H1 (cell line): ENCODE measurements around the gene TMCC1. TPM values are rescaled to one million over a fixed set of nuclear protein-coding genes. Genes with fewer than 3 reads are reported as not detected.

Source experiments
- SIN3A ChIP-seq, 2 experiments: IDR thresholded peaks in 1 of 2; conservative IDR thresholded peaks in 1 of 2; 2 replicates each; pipeline ENCODE4 v1.6.1; 2011 to 2012; ENCODE audit warnings: low read length in 2 of 2, improper control_type of control experiment in 1 of 2, low read depth in 1 of 2, mild to moderate bottlenecking in 1 of 2
- polyA plus RNA-seq, 7 experiments: library from polyadenylated mRNA; depleted of rRNA in 3 of 7; stranded (reverse) in 5 of 7; unstranded in 2 of 7; fragments of >200 nt in 5 of 7; fragments of 200-250 nt in 2 of 7; gene quantifications; 1 replicate in 5 of 7; 2 replicates in 1 of 7; 4 replicates in 1 of 7; pipeline versions ENCODE4 v1.2.1 to v1.2.3, GENCODE V29; 2011 to 2013; ENCODE audit warnings: missing spikeins in 2 of 7, mixed read lengths in 2 of 7
- total RNA-seq: library from RNA; stranded (reverse); fragmentation: NEBNext Ultra II Directional; extraction: Animal tissue kit (Norgen Biotek cat#: 25700); gene quantifications from 2 replicates; pipeline ENCODE4 v1.2.1, GENCODE V29; 2021

The TMCC1 gene
- total and polyA plus RNA-seq, 2 of the 8 experiments (the other 6 are each of a cell fraction or from before 2014, with no cell fraction given), result 10.4 to 27.1 TPM

GRCh38 chr3:129783470-129783869 lies 110.0 kb downstream of the TMCC1 start (continued):
- no peak for TF ChIP-seq SIN3A (conservative IDR thresholded peaks at IDR 0.05 in 1 of 2, IDR thresholded peaks at IDR 0.05 in 1 of 2; ENCODE audit: low read depth in 1 of 2, low read length in 2 of 2)
